Tibial artery (tissue), 4 donors: ENCODE measurements around the gene SIX3.

Experiments
- DNase-seq, 2 donors: peaks; one replicate each; pipeline ENCODE4 v3.0.0-alpha.2; 2019
- H3K27ac ChIP-seq, 2 donors: fragments of 200-600 bp; sonication (generic) in 1 of 2; 1 replicate in 1 of 2; 2 replicates in 1 of 2; pipeline ENCODE4 v1.5.1; 2018 to 2019; ENCODE audit warnings: mild to moderate bottlenecking in 1 of 2
- H3K27me3 ChIP-seq, 2 donors: fragments of 200-600 bp; sonication (generic) in 1 of 2; one replicate each; pipeline versions ENCODE4 v1.5.1 to v1.6.0; 2016 to 2019
- H3K36me3 ChIP-seq, 3 donors: fragments of 200-600 bp; sonication (generic) in 2 of 3; one replicate each; pipeline ENCODE4 v1.5.1; 2016 to 2019; ENCODE audit warnings: mild to moderate bottlenecking in 2 of 3
- H3K4me1 ChIP-seq, 4 donors: fragments of 200-600 bp; sonication (generic) in 2 of 4; 1 replicate in 3 of 4; 2 replicates in 1 of 4; pipeline ENCODE4 v1.5.1; 2016 to 2019
- H3K4me3 ChIP-seq, 2 donors: fragments of 200-600 bp; sonication (generic) in 1 of 2; 1 replicate in 1 of 2; 2 replicates in 1 of 2; pipeline ENCODE4 v1.5.1; 2018 to 2019; ENCODE audit warnings: mild to moderate bottlenecking in 2 of 2
- H3K9me3 ChIP-seq, 3 donors: fragments of 200-600 bp; sonication (generic) in 1 of 3; one replicate each; pipeline ENCODE4 v1.5.1; 2016 to 2019
- CTCF ChIP-seq, 2 experiments: fragments of 200-600 bp in 1 of 2; fragments of 450-650 bp in 1 of 2; IDR thresholded peaks; one replicate each; pipeline ENCODE4 v1.5.1; 2017 to 2019; ENCODE audit warnings: antibody characterized with exemption in 2 of 2, mild to moderate bottlenecking in 1 of 2, moderate library complexity in 1 of 2
- intact Hi-C: fragments of 100-400 bp; cut with DNase I; formaldehyde crosslinking; loops from one replicate; pipeline ENCODE4 v1.15.0; 2023; ENCODE audit warnings: low total_unique reads

The SIX3 gene

GRCh38 chr2:44950646-44951045 lies 9.1 kb downstream of the SIX3 start:
- no peaks in the 10 kb centered on the region for H3K9me3 ChIP-seq
- peaks cover 0 to 38% (median 34%) of the 10 kb centered on the region in 4 donors for H3K4me1 ChIP-seq
- H3K4me3 ChIP-seq = no peak overlapping the region
- no peak for DNase-seq
- TF ChIP-seq CTCF (IDR thresholded peaks at IDR 0.05) = no peak
- intact Hi-C loops = loop anchor here (5.0 to 10.0 kb wide), 3 partner anchors 473 to 906 kb away; no protein-coding TSS in a partner anchor
- no peaks in the 10 kb centered on the region for H3K36me3 ChIP-seq
- H3K27ac ChIP-seq = no peak overlapping the region
- H3K27me3 ChIP-seq = peaks cover 4 to 97% of the 10 kb centered on the region in 2 donors

- H3K36me3 ChIP-seq = no peaks in the 10 kb centered on the region
- no peak for DNase-seq
- no peak overlapping the region for H3K27ac ChIP-seq
- no peak for TF ChIP-seq CTCF (IDR thresholded peaks at IDR 0.05)
- H3K4me1 ChIP-seq = peaks cover 0 to 43% (median 37%) of the 10 kb centered on the region in 4 donors
- peaks cover 4 to 97% of the 10 kb centered on the region in 2 donors for H3K27me3 ChIP-seq
- no peak overlapping the region for H3K4me3 ChIP-seq
- intact Hi-C loops = loop anchor here (5.0 to 10.0 kb wide), 3 partner anchors 474 to 906 kb away; no protein-coding TSS in a partner anchor
- no peaks in the 10 kb centered on the region for H3K9me3 ChIP-seq
These were observed 9.6 kb downstream of the SIX3 start for GRCh38 chr2:44951124-44951523.

GRCh38 chr2:44951714-44952113 lies 10.2 kb downstream of the SIX3 start:
- intact Hi-C loops = loop anchor here (5.0 to 10.0 kb wide), 3 partner anchors 474 to 907 kb away; no protein-coding TSS in a partner anchor
- peaks cover 4 to 97% of the 10 kb centered on the region in 2 donors for H3K27me3 ChIP-seq

GRCh38 chr2:44952143-44952805 lies 10.8 kb downstream of the SIX3 start:
- Histone ChIP-seq H3K27ac (no peak overlapping the region), H3K4me3 (peak overlapping the region; percentile 33 to 51), H3K27me3 (peaks cover 4 to 95% of the 10 kb centered on the region in 2 donors), H3K36me3 (no peaks in the 10 kb centered on the region), H3K9me3 (no peaks in the 10 kb centered on the region), H3K4me1 (peaks cover 0 to 43% (median 37%) of the 10 kb centered on the region in 4 donors)
- DNase-seq = no peak
- peak; percentile 40 to 72 for TF ChIP-seq CTCF (IDR thresholded peaks at IDR 0.05)
- intact Hi-C loops = loop anchor here (5.0 to 10.0 kb wide), 3 partner anchors 475 to 907 kb away; no protein-coding TSS in a partner anchor

More at GRCh38 chr2:44951714-44952113, 10.2 kb downstream of the SIX3 start:
- Histone ChIP-seq H3K4me3 (peak overlapping the region; percentile 33 to 51), H3K4me1 (peaks cover 0 to 43% (median 37%) of the 10 kb centered on the region in 4 donors), H3K27ac (no peak overlapping the region), H3K36me3 (no peaks in the 10 kb centered on the region), H3K9me3 (no peaks in the 10 kb centered on the region)
- TF ChIP-seq CTCF (IDR thresholded peaks at IDR 0.05) = no peak
- no peak for DNase-seq

- H3K27me3 ChIP-seq = peaks cover 4 to 93% of the 10 kb centered on the region in 2 donors
- H3K4me3 ChIP-seq = peak overlapping the region; percentile 33 to 51
- no peaks in the 10 kb centered on the region for H3K36me3 ChIP-seq
- no peak for TF ChIP-seq CTCF (IDR thresholded peaks at IDR 0.05)
- no peaks in the 10 kb centered on the region for H3K9me3 ChIP-seq
- intact Hi-C loops = loop anchor here (5.0 to 10.0 kb wide), 3 partner anchors 476 to 908 kb away; no protein-coding TSS in a partner anchor
- no peak for DNase-seq
- peaks cover 0 to 43% (median 37%) of the 10 kb centered on the region in 4 donors for H3K4me1 ChIP-seq
- no peak overlapping the region for H3K27ac ChIP-seq
These were observed 11.4 kb downstream of the SIX3 start for GRCh38 chr2:44952806-44953498.
